GM06990 (cell line): Measurements from ENCODE around the gene NCAPD2.

Source experiments
- DNase-seq: peaks from one replicate; pipeline ENCODE4 v3.0.0-alpha.2; 2011; ENCODE audit not compliant: insufficient read length; ENCODE audit errors: extremely low read depth
- H3K27me3 ChIP-seq: replicated peaks from 2 replicates; pipeline ENCODE4 v1.6.0; 2011; ENCODE audit warnings: low read length; ENCODE audit not compliant: control insufficient read depth, insufficient read depth
- H3K36me3 ChIP-seq: 2 replicates; pipeline ENCODE4 v1.5.1; 2011; ENCODE audit warnings: low read length; ENCODE audit not compliant: control insufficient read depth, insufficient read depth
- H3K4me3 ChIP-seq: replicated peaks from 2 replicates; pipeline ENCODE4 v1.5.1; 2011; ENCODE audit warnings: low read depth, mild to moderate bottlenecking, control low read depth, low read length
- TF ChIP-seq, protein P1 (sequence below): IDR thresholded peaks from 2 replicates; pipeline ENCODE4 v1.5.1; 2011; ENCODE audit warnings: low read length, control low read depth, mild to moderate bottlenecking, inconsistent platforms; ENCODE audit not compliant: insufficient read depth, poor library complexity, severe bottlenecking

NCAPD2 gene, protein sequence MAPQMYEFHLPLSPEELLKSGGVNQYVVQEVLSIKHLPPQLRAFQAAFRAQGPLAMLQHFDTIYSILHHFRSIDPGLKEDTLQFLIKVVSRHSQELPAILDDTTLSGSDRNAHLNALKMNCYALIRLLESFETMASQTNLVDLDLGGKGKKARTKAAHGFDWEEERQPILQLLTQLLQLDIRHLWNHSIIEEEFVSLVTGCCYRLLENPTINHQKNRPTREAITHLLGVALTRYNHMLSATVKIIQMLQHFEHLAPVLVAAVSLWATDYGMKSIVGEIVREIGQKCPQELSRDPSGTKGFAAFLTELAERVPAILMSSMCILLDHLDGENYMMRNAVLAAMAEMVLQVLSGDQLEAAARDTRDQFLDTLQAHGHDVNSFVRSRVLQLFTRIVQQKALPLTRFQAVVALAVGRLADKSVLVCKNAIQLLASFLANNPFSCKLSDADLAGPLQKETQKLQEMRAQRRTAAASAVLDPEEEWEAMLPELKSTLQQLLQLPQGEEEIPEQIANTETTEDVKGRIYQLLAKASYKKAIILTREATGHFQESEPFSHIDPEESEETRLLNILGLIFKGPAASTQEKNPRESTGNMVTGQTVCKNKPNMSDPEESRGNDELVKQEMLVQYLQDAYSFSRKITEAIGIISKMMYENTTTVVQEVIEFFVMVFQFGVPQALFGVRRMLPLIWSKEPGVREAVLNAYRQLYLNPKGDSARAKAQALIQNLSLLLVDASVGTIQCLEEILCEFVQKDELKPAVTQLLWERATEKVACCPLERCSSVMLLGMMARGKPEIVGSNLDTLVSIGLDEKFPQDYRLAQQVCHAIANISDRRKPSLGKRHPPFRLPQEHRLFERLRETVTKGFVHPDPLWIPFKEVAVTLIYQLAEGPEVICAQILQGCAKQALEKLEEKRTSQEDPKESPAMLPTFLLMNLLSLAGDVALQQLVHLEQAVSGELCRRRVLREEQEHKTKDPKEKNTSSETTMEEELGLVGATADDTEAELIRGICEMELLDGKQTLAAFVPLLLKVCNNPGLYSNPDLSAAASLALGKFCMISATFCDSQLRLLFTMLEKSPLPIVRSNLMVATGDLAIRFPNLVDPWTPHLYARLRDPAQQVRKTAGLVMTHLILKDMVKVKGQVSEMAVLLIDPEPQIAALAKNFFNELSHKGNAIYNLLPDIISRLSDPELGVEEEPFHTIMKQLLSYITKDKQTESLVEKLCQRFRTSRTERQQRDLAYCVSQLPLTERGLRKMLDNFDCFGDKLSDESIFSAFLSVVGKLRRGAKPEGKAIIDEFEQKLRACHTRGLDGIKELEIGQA (N-terminal part only)

GRCh38 chr12:6493497-6494257, at the start of gene NCAPD2:
TSS of gene NCAPD2 (plus strand) at chr12:6494102. CDS start at chr12:6495099, 997 bp downstream.
- peaks cover 4% of the 10 kb centered on the region for H3K36me3 ChIP-seq
- H3K4me3 ChIP-seq = peak within 1 kb of the TSS; percentile 92
- DNase-seq = peak; percentile 97
- H3K27me3 ChIP-seq = no peaks in the 10 kb centered on the region
- TF ChIP-seq, protein P1, sequence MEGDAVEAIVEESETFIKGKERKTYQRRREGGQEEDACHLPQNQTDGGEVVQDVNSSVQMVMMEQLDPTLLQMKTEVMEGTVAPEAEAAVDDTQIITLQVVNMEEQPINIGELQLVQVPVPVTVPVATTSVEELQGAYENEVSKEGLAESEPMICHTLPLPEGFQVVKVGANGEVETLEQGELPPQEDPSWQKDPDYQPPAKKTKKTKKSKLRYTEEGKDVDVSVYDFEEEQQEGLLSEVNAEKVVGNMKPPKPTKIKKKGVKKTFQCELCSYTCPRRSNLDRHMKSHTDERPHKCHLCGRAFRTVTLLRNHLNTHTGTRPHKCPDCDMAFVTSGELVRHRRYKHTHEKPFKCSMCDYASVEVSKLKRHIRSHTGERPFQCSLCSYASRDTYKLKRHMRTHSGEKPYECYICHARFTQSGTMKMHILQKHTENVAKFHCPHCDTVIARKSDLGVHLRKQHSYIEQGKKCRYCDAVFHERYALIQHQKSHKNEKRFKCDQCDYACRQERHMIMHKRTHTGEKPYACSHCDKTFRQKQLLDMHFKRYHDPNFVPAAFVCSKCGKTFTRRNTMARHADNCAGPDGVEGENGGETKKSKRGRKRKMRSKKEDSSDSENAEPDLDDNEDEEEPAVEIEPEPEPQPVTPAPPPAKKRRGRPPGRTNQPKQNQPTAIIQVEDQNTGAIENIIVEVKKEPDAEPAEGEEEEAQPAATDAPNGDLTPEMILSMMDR = no peak

DNA sequence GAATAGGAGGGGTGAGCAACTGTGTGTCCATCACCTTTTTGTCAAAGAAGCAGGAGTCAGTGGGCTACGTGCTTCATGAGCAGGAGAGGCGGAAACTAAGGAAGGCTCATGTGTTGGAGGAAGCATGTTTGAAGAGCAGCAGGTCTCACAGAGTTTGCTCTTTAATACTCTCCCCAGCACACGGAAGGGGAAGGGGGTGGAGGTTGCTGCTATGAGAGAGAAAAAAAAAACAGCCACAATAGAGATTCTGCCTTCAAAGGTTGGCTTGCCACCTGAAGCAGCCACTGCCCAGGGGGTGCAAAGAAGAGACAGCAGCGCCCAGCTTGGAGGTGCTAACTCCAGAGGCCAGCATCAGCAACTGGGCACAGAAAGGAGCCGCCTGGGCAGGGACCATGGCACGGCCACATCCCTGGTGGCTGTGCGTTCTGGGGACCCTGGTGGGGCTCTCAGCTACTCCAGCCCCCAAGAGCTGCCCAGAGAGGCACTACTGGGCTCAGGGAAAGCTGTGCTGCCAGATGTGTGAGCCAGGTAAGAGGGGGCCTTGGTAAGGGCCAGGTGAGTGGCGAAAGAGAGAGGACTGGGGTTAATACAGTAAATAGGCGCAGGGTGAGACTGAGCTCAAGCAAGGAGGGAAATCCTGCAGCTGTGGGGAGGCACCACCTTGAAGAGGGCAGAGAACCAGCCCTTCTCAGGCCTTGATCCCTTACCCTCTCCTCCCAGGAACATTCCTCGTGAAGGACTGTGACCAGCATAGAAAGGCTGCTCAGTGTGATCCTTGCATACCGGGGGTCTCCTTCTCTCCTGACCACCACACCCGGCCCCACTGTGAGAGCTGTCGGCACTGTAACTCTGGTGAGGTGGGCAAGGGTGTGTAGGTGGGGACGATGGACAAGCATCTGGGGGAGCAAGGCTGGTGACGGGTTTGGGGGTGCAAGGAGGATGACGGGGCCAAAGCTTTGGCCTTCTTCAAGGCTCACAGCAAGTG, 48.9 kb upstream of the NCAPD2 start, which contains the start of gene CD27:
Gene CD27, plus strand, starts transcription at position 252 of the 985 bp plus-strand sequence. Its CDS starts 141 bp downstream, at position 393.
- Histone ChIP-seq H3K4me3 (peak within 1 kb of the TSS; percentile 85), H3K27me3 (no peaks in the 10 kb centered on the region), H3K36me3 (peaks cover 8% of the 10 kb centered on the region)
- TF ChIP-seq, protein P1 = no peak
- no peak for DNase-seq

GRCh38 chr12:6450091-6450868, 43.6 kb upstream of the NCAPD2 start:
- DNase-seq = no peak
- H3K4me3 ChIP-seq = peak overlapping the region; percentile 74
- H3K27me3 ChIP-seq = no peaks in the 10 kb centered on the region
- TF ChIP-seq, protein P1 = no peak
- peaks cover 21% of the 10 kb centered on the region for H3K36me3 ChIP-seq

DNA sequence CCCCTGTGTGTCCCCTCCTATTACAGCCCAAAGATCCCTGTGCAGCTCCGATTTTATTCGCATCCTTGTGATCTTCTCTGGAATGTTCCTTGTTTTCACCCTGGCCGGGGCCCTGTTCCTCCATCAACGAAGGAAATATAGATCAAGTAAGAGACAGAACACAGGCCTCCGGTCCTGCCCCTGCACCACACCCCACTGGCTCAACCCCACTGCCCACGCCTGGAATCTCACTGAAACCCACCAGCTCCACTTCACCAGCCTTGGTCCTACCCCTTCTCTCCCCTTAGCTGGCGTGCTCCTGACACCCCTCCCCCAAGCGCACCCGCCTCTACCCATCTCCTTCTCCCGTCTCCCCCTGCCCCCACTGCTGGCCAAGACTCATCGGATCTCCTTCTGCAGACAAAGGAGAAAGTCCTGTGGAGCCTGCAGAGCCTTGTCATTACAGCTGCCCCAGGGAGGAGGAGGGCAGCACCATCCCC, 43.0 kb upstream of the NCAPD2 start:
- TF ChIP-seq, protein P1 = no peak
- no peak for DNase-seq
- H3K36me3 ChIP-seq = peaks cover 22% of the 10 kb centered on the region
- H3K27me3 ChIP-seq = no peaks in the 10 kb centered on the region
- H3K4me3 ChIP-seq = peak overlapping the region; percentile 74
